Measurements from ENCODE around the gene HES2.
"Not testable (repeated sequence)": the region's sequence is repeated elsewhere in the genome, so short reads cannot be mapped to it uniquely, and the experiment has no call there.

Gene HES2

DNA sequence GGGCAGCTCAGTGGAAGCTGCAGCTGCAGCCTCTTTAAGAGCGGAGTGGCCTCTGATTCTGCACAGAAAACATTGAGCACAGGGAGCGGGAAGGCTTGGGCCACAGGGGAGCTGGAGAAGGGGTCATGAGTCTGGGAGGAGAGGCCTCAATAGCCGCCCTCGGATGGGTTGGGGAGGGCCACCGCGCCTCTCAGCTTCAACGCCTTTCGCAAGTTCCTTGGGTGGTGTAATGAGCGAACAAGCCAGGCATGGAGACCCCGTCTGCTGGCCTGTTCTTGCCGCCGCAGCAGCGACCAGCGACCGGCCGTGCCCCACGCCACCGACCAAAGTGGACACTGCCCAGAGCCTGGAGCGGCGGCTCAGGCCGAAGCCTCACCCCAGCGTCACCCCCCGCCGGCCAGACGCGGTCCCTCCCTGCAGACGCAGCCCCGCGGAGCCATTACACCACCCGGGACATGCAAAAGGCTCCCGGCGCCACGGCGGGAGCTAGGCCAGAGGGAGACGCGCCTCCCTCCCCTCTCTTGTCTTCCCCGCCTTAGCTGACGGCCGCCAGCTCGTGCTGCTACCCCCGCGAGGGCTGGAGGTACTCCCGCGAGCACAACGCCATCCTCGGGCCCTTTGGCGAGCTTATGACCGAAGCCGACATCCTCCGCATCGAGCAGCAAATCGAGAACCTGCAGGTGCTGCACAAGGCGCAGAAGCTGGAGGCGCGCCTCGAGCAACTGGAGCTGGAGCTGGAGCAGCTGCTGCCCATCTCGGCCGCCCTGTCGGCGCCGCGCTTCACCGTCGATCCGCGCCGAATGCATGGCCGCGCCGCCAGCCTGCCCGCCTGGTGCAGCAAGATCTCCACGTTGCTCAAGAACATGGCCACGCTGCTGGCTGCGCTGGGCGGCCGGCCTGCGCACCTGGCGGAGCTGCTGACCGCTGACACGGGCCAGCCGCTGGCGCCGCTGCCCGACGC, 34.5 kb upstream of the HES2 start:
- H3K9me3 ChIP-seq (ENCODE audit: control insufficient read depth, low read length); DNase-seq: not testable (repeated sequence)
- WGBS: 91% methylated on average over 84 of the region's 85 CpGs

DNA sequence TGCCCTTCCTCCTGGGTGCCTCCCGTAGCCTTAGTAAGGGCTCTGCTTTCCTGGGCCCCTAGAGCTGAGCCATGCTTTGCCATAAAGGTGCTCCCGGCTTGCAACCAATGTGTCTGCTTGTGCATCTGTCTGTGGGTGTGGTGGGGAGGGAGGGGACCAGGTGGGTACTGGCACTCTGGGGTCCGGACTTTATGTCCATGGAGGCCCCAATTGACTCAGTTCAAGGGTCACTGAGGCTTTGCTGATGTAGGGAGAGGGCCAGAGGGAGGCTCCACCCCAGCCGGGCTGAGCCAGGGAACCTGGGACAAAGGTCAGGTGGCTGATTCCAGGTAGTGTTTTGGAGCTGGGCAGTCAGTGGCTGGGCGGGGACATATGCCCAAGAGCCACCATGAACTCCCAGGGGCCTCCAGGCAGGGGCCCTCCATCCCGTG, 31.2 kb upstream of the HES2 start:
- H4K91ac ChIP-seq (ENCODE audit: low read length): no peak overlapping the region
- H2AFZ ChIP-seq (ENCODE audit: low read depth, low read length): no peak overlapping the region
- no peak overlapping the region for H2BK12ac ChIP-seq (ENCODE audit: low read length in 2 of 2)
- no peaks in the 10 kb centered on the region for H3K9me3 ChIP-seq (ENCODE audit: control insufficient read depth, low read length)
- H3K23ac ChIP-seq (ENCODE audit: low read length in 2 of 2): no peak overlapping the region
- no peak overlapping the region for H3K18ac ChIP-seq (ENCODE audit: low read depth in 1 of 2, low read length in 2 of 2)
- H2BK15ac ChIP-seq (ENCODE audit: low read depth, poor library complexity, severe bottlenecking): no peak overlapping the region
- no peak overlapping the region for H3K27ac ChIP-seq (ENCODE audit: low read length, poor library complexity, severe bottlenecking)
- H3K4ac ChIP-seq (ENCODE audit: low read depth in 1 of 2, low read length in 2 of 2): no peak overlapping the region
- no peak overlapping the region for H3K14ac ChIP-seq (ENCODE audit: low read length in 2 of 2)
- H3K4me3 ChIP-seq (ENCODE audit: insufficient read depth in 1 of 2, low read depth in 1 of 2, low read length in 2 of 2): no peak overlapping the region
- peaks cover 22% of the 10 kb centered on the region for H3K4me1 ChIP-seq (ENCODE audit: control insufficient read depth, insufficient read depth, low read depth, low read length)
- H3K36me3 ChIP-seq (ENCODE audit: control insufficient read depth in 1 of 2, insufficient read depth in 2 of 2, low read depth in 1 of 2, low read length in 2 of 2): peaks cover 0 to 3% of the 10 kb centered on the region in 2 experiments
- peaks cover 53 to 80% of the 10 kb centered on the region in 2 experiments for H3K27me3 ChIP-seq (ENCODE audit: control insufficient read depth in 1 of 2, insufficient read depth in 1 of 2, low read length in 2 of 2)
- WGBS: 82% methylated on average over 6 of the region's 6 CpGs
- H3K4me2 ChIP-seq (ENCODE audit: low read length, poor library complexity, severe bottlenecking): no peak overlapping the region
- H3K79me1 ChIP-seq (replicated peaks; ENCODE audit: low read length, poor library complexity, severe bottlenecking): no peaks in the 10 kb centered on the region
- no peak overlapping the region for H3K9ac ChIP-seq (ENCODE audit: low read length)
- no peak overlapping the region for H2BK120ac ChIP-seq (ENCODE audit: low read depth, low read length)
- H4K8ac ChIP-seq (ENCODE audit: low read length): no peak overlapping the region
- no peak for DNase-seq
- H2AK5ac ChIP-seq (ENCODE audit: low read length, severe bottlenecking): no peak overlapping the region
- H2BK5ac ChIP-seq (ENCODE audit: low read depth, low read length, poor library complexity, severe bottlenecking): no peak overlapping the region

More for the DNA sequence above, 34.5 kb upstream of the HES2 start:
- H3K27me3 ChIP-seq (ENCODE audit: control insufficient read depth in 1 of 2, insufficient read depth in 1 of 2, low read length in 2 of 2): peaks cover 26 to 68% of the 10 kb centered on the region in 2 experiments
- H2BK15ac ChIP-seq (ENCODE audit: low read depth, poor library complexity, severe bottlenecking); H3K9ac ChIP-seq (ENCODE audit: low read length); H3K27ac ChIP-seq (ENCODE audit: low read length, poor library complexity, severe bottlenecking); H2BK120ac ChIP-seq (ENCODE audit: low read depth, low read length); H3K36me3 ChIP-seq (ENCODE audit: control insufficient read depth in 1 of 2, insufficient read depth in 2 of 2, low read depth in 1 of 2, low read length in 2 of 2); H3K4me3 ChIP-seq (ENCODE audit: insufficient read depth in 1 of 2, low read depth in 1 of 2, low read length in 2 of 2); H3K4me2 ChIP-seq (ENCODE audit: low read length, poor library complexity, severe bottlenecking); H2AK5ac ChIP-seq (ENCODE audit: low read length, severe bottlenecking); H3K14ac ChIP-seq (ENCODE audit: low read length in 2 of 2); H2BK12ac ChIP-seq (ENCODE audit: low read length in 2 of 2); H3K4ac ChIP-seq (ENCODE audit: low read depth in 1 of 2, low read length in 2 of 2); H2BK5ac ChIP-seq (ENCODE audit: low read depth, low read length, poor library complexity, severe bottlenecking); H3K18ac ChIP-seq (ENCODE audit: low read depth in 1 of 2, low read length in 2 of 2); H4K8ac ChIP-seq (ENCODE audit: low read length); H2AFZ ChIP-seq (ENCODE audit: low read depth, low read length); H4K91ac ChIP-seq (ENCODE audit: low read length); H3K79me1 ChIP-seq (replicated peaks; ENCODE audit: low read length, poor library complexity, severe bottlenecking); H3K4me1 ChIP-seq (ENCODE audit: control insufficient read depth, insufficient read depth, low read depth, low read length); H3K23ac ChIP-seq (ENCODE audit: low read length in 2 of 2): not testable (repeated sequence)

DNA sequence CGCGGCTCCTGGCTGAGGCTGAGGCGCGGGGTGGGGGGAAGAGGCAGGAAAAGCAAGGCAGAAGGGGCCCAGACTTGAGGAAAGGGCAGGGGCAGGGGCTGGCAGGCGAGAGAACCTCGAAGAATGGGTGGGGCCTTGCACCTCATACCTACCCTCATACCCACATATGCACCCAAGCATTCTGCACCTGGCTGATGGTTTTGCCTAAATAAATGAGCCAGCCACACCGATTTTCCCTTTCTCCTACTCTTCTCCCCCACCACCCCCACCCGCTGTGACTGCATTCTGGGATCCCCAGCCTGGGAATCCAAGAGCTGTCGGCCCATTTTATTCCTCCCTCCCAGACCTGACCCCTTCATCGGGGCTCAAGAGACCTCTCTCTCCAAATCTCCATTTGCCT, 30.8 kb upstream of the HES2 start:
- not testable (repeated sequence) for H2AFZ ChIP-seq (ENCODE audit: low read depth, low read length); H3K9me3 ChIP-seq (ENCODE audit: control insufficient read depth, low read length); H3K14ac ChIP-seq (ENCODE audit: low read length in 2 of 2); H3K4ac ChIP-seq (ENCODE audit: low read depth in 1 of 2, low read length in 2 of 2); H2BK15ac ChIP-seq (ENCODE audit: low read depth, poor library complexity, severe bottlenecking); H3K18ac ChIP-seq (ENCODE audit: low read depth in 1 of 2, low read length in 2 of 2); H2BK5ac ChIP-seq (ENCODE audit: low read depth, low read length, poor library complexity, severe bottlenecking); H2BK120ac ChIP-seq (ENCODE audit: low read depth, low read length); H3K23ac ChIP-seq (ENCODE audit: low read length in 2 of 2); DNase-seq; H3K9ac ChIP-seq (ENCODE audit: low read length); H3K27ac ChIP-seq (ENCODE audit: low read length, poor library complexity, severe bottlenecking); H3K4me2 ChIP-seq (ENCODE audit: low read length, poor library complexity, severe bottlenecking); H2AK5ac ChIP-seq (ENCODE audit: low read length, severe bottlenecking); H3K79me1 ChIP-seq (replicated peaks; ENCODE audit: low read length, poor library complexity, severe bottlenecking); H3K4me3 ChIP-seq (ENCODE audit: insufficient read depth in 1 of 2, low read depth in 1 of 2, low read length in 2 of 2); H4K8ac ChIP-seq (ENCODE audit: low read length); H2BK12ac ChIP-seq (ENCODE audit: low read length in 2 of 2); H4K91ac ChIP-seq (ENCODE audit: low read length); H3K36me3 ChIP-seq (ENCODE audit: control insufficient read depth in 1 of 2, insufficient read depth in 2 of 2, low read depth in 1 of 2, low read length in 2 of 2)
- Histone ChIP-seq H3K4me1 (ENCODE audit: control insufficient read depth, insufficient read depth, low read depth, low read length) (peaks cover 22% of the 10 kb centered on the region), H3K27me3 (ENCODE audit: control insufficient read depth in 1 of 2, insufficient read depth in 1 of 2, low read length in 2 of 2) (peaks cover 58 to 77% of the 10 kb centered on the region in 2 experiments)
- 75% methylated on average over 6 of the region's 10 CpGs for WGBS

DNA sequence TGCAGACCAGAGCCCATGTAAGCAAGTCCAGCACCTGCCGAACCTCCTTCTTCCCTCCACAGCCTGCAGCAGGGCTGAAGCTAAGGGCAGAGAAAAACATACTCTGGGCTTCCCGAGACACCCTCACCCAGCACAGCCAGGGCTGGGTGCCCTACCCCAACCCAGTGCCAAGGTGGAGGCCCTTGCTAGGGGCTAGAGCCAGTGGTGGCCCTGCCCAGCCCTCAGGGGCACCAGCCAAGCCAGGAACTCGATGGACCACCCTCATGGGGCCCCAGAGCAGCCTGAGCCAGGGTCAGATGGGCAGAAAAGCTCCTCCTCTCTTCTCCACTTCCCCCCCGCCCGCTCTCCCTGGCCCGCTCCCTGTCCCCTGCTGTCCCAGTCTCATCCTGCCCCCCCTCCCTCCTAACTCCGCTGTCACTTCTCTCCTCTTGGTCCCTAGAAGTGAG, 30.3 kb upstream of the HES2 start:
- no peak overlapping the region for H3K4me3 ChIP-seq (ENCODE audit: insufficient read depth in 1 of 2, low read depth in 1 of 2, low read length in 2 of 2)
- no peaks in the 10 kb centered on the region for H3K79me1 ChIP-seq (replicated peaks; ENCODE audit: low read length, poor library complexity, severe bottlenecking)
- no peak overlapping the region for H3K27ac ChIP-seq (ENCODE audit: low read length, poor library complexity, severe bottlenecking)
- no peak overlapping the region for H3K9ac ChIP-seq (ENCODE audit: low read length)
- no peak overlapping the region for H3K18ac ChIP-seq (ENCODE audit: low read depth in 1 of 2, low read length in 2 of 2)
- peaks cover 60 to 78% of the 10 kb centered on the region in 2 experiments for H3K27me3 ChIP-seq (ENCODE audit: control insufficient read depth in 1 of 2, insufficient read depth in 1 of 2, low read length in 2 of 2)
- no peak overlapping the region for H2BK120ac ChIP-seq (ENCODE audit: low read depth, low read length)
- no peak overlapping the region for H4K91ac ChIP-seq (ENCODE audit: low read length)
- H3K9me3 ChIP-seq (ENCODE audit: control insufficient read depth, low read length): no peaks in the 10 kb centered on the region
- H3K36me3 ChIP-seq (ENCODE audit: control insufficient read depth in 1 of 2, insufficient read depth in 2 of 2, low read depth in 1 of 2, low read length in 2 of 2): no peaks in the 10 kb centered on the region
- no peak for DNase-seq
- no peak overlapping the region for H3K23ac ChIP-seq (ENCODE audit: low read length in 2 of 2)
- no peak overlapping the region for H2AK5ac ChIP-seq (ENCODE audit: low read length, severe bottlenecking)
- no peak overlapping the region for H4K8ac ChIP-seq (ENCODE audit: low read length)
- no peak overlapping the region for H3K4me2 ChIP-seq (ENCODE audit: low read length, poor library complexity, severe bottlenecking)
- H2BK12ac ChIP-seq (ENCODE audit: low read length in 2 of 2): no peak overlapping the region
- H3K4ac ChIP-seq (ENCODE audit: low read depth in 1 of 2, low read length in 2 of 2): no peak overlapping the region
- H3K4me1 ChIP-seq (ENCODE audit: control insufficient read depth, insufficient read depth, low read depth, low read length): peaks cover 23% of the 10 kb centered on the region
- no peak overlapping the region for H2BK15ac ChIP-seq (ENCODE audit: low read depth, poor library complexity, severe bottlenecking)
- H2AFZ ChIP-seq (ENCODE audit: low read depth, low read length): no peak overlapping the region
- no peak overlapping the region for H3K14ac ChIP-seq (ENCODE audit: low read length in 2 of 2)
- WGBS: 75% methylated on average over 3 of the region's 7 CpGs
- H2BK5ac ChIP-seq (ENCODE audit: low read depth, low read length, poor library complexity, severe bottlenecking): no peak overlapping the region
